ENCODE results near the gene PFKFB3.
"Not testable (repeated sequence)": the region's sequence is repeated elsewhere in the genome, so short reads cannot be mapped to it uniquely, and the experiment has no call there.

Gene PFKFB3

GRCh38 chr10:6275022-6275997, 72.6 kb downstream of the PFKFB3 start:
- DNase-seq: peak; percentile 91

GRCh38 chr10:6276356-6276755, 73.6 kb downstream of the PFKFB3 start:
- DNase-seq: no peak

DNA sequence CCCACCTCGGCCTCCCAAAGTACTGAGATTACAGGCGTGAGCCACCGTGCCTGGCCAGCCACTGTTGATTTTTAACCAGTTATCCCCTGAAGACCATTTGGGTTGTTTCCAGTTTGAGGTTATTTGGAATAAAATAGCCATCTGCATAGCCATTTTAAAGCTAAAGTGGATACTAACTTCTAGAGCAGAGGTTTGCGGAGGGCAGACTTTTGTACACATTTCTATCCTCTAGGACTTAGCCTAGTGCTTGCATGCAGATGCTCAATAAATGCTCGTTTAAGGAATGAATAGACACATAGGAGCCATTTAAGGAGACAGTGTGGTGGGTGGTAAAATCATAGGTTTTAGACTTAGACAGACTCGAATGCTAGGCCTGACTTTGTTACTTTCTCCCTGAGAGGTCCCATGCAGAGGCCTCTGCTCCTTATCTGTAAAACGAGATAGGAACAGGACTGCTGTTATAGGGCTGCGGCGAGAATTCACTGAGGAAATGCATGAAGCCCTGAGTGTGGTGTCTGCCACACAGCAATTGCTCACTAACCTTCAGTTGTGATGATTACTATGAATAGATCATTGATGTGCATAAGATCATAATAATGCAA, 75.9 kb downstream of the PFKFB3 start:
- DNase-seq: no peak

DNA sequence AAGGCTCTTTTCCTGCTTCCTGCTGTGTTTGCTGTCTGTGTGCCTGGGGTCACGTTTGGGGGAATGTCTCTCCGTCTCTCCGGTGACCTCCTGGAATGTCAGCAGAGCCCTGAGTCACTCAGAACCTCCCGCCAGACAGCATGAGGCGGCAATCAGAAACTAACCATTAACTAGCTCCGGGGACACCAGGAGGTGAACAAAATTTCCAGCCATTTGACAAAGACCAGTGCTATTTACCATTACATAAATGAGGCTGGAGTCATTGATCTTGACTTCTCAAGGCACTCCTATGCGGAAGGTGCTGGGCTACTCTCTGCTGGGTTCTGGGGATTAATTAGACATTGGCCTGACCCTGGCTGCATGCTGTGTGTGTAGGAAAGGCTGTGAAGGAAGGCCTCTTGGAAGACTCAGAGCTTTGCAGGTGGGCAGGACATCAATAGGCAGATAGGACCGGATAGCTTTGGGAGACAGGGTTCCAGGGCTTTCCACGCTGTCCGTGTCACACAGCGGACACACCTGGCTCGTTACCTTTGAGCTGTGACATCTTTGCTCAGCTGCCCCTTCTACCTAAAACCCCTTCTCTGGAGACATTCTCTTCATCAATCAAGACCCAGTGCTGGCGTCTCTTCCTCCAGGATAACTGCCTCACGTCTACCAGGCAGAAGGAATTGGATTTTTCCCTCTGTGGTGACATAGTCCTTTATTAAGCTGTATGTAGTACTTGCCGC, 77.0 kb downstream of the PFKFB3 start:
- no peak for DNase-seq

DNA sequence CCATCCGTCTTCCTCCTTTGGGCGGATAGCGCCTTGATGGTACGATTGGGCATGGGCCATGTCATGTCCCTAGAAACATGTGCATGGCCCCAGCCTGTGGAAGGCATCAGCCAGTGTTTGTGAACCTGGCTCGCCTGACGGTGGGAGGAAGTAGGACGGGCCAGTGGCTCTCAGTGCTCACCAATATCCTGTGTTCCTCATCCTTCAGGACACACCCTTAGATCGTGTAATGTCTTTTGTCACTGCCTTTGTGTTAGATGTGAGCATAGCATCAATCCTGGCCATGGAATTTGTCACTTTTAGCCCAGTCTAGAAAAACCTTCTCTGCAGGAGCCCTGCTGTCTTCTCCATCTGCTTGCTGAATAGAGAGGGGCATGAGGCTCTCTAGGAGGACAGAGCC, 77.6 kb downstream of the PFKFB3 start:
- no peak for DNase-seq

GRCh38 chr10:6282454-6282958, 79.8 kb downstream of the PFKFB3 start:
- no peak for DNase-seq

GRCh38 chr10:6283655-6284054, 80.9 kb downstream of the PFKFB3 start:
- no peak for DNase-seq

GRCh38 chr10:6290621-6291020, 87.9 kb downstream of the PFKFB3 start:
- DNase-seq: not testable (repeated sequence)

DNA sequence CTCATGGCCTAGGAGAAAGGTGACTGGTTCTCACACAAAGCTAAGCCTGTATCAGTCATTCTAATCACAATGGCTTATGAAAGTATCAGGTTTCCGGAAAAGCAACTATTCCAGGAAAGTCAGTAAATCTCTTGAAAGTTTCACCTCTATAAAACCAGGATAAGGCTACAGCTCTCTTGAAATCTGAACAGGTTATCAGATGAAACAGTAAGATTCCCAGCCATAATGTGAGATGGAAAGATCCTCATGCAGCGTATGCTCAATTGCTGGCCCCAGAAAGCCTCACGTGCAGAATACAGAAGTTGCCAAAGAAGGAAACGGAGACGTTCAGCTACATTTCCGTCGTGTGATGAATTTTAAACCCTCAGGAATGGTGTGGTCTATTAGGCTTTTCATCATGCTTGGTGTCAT, 90.0 kb downstream of the PFKFB3 start:
- DNase-seq: no peak

DNA sequence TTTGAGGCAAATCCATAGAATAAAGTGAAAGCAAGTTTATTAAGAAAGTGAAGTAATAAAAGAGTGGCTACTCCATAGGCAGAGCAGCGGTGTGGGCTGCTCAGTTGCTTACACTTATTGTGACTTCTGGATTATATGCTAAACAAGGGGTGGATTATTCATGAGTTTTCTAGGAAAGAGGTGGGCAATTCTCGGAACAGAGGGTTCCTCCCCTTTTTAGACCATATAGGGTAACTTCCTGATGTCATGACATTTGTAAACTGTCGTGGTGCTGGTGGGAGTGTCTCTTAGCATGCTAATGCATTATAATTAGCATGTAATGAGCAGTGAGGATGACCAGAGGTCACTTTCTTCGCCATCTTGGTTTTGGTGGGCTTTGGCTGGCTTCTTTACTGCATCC, 93.7 kb downstream of the PFKFB3 start:
- not testable (repeated sequence) for DNase-seq

DNA sequence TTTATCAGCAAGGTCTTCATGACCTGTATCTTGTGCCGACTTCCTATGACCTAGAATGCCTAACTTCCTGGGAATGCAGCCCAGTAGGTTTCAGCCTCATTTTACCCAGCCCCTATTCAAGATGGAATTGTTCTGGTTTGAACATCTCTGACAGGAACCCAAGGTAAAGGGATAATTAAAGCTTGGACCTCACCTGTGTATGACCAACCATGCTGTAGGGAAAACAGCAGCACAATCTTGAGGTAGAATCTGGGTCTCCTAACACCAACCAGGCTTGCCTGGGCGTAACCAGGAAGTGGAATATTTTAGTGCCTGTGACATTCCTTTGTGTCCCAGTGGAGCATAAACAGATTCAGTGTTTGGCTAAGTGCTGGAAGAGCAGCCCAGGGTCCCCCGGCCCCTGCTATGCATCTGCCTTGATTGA, 94.1 kb downstream of the PFKFB3 start:
- DNase-seq: no peak

DNA sequence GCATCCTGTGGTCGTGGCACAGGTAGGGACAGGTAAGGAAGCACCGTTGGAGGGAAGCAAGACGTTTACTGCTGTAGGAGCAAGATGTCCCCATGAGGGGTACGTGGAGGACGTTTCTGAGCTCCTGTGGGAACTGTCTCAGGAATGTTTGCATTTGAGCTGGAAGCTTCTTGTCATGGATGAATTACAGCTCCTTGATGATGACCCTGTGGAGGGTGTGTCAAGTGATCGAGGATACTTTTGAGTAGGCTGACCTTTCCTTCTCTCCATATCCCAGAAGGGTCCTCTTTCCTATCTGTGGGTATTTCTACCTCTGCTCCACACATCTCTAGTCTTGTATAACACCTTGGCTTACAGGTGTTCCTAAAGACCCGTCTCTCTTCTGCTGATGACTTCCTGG, 94.8 kb downstream of the PFKFB3 start:
- DNase-seq: no peak

GRCh38 chr10:6297951-6298381, 95.2 kb downstream of the PFKFB3 start:
- peak; percentile 25 to 34 for DNase-seq

GRCh38 chr10:6298428-6298827, 95.7 kb downstream of the PFKFB3 start:
- no peak for DNase-seq

- no peak for DNase-seq
Measured at GRCh38 chr10:6299234-6299633, 96.5 kb downstream of the PFKFB3 start.

GRCh38 chr10:6299743-6300105, 97.0 kb downstream of the PFKFB3 start:
- no peak for DNase-seq

GRCh38 chr10:6300106-6300783, 97.5 kb downstream of the PFKFB3 start:
- DNase-seq: peak; percentile 7 to 17

DNA sequence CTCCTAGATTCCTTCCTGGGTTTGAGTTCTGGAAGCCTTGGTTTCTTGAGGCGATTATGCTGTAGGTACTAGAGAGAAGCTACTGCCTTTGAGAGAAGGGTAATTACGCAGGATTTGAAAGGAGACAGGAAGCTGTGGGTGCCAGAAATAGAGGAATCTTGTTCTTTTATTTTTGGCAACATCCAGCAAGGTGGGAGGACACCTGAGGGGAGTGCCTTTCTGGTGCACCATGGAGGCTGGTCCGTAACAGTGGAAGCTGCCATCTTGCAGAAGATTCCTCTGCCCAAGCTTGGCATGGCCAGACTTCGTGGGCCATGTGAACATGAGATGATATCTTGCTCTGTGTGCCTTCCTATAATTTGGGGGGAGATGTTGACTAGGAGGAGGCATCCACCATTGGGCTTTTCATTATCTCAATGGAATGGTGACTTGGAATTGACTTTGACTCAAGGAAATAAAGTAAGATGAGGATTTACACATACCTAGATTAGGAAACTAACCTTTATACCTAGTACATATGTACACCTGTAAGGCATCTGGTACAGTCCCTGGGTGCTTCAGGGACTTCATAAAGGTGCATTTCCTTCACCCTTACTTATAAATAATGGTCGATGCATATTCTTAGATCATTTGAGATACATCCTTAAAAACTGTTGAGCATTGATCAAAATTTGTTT, 98.2 kb downstream of the PFKFB3 start:
- no peak for DNase-seq

DNA sequence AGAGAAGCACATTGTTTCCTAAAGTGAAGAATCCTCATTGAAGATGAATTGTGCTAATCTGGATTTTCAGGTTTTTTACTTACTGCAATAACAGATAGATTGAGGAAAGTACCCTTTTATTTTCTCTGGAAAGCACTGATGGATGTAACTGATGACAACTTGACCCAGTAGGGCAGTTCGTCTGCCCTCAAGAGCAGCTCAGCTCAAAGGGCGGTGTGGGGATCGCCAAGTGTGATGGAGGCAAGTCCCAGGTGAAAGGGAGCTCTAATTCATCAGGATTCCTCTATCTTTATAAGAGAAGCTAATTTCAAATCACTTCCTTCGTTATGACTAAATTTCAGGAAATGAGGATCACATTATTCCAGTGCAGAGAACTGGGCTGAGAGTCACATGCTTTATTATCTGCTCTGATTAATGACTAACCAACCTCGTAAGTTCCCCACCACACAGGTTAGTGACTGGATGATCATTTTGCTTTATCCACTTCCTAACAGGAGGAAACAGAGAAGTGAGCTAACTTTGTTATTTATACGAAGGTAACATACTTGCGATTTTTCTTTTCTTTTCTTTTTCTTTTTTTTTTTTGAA, 98.8 kb downstream of the PFKFB3 start:
- no peak for DNase-seq
